Kasumi-1 (cell line): ENCODE data around the gene HMGB1.

ENCODE experiments used
- DNase-seq, 2 experiments: peaks; one replicate each; lab custom pipeline; 2025; lab: John Stamatoyannopoulos, UW

HMGB1 gene

GRCh38 chr13:30429721-30430694 is 35.7 kb downstream of the HMGB1 start:
- peak in 1 of 2 experiments; percentile 8 for DNase-seq

GRCh38 chr13:30429235-30429634 is 36.5 kb downstream of the HMGB1 start:
- no peak for DNase-seq

GRCh38 chr13:30423891-30424290 is 41.8 kb downstream of the HMGB1 start:
- no peak for DNase-seq

- peak in 1 of 2 experiments; percentile 27 for DNase-seq
Observed at GRCh38 chr13:30422054-30422839, 43.5 kb downstream of the HMGB1 start, which contains the start of gene UBE2L5. Gene UBE2L5 (plus strand): TSS chr13:30422493. CDS start chr13:30427991, 5,498 bp downstream.

GRCh38 chr13:30421093-30422053 is 44.4 kb downstream of the HMGB1 start:
- peak; percentile 14 to 34 for DNase-seq

GRCh38 chr13:30418717-30419459 is 46.8 kb downstream of the HMGB1 start:
- no peak for DNase-seq

- no peak for DNase-seq
Observed at GRCh38 chr13:30418075-30418716, 47.5 kb downstream of the HMGB1 start.

- DNase-seq, result no peak
Observed at GRCh38 chr13:30416471-30416870, 49.3 kb downstream of the HMGB1 start.

GRCh38 chr13:30415430-30416030 is 50.2 kb downstream of the HMGB1 start:
- no peak for DNase-seq

- no peak for DNase-seq
Observed at GRCh38 chr13:30413842-30414241, 51.9 kb downstream of the HMGB1 start.

- DNase-seq, result no peak
Observed at GRCh38 chr13:30412346-30412745, 53.4 kb downstream of the HMGB1 start.

- DNase-seq, result no peak
Observed at GRCh38 chr13:30410705-30411125, 55.0 kb downstream of the HMGB1 start.

- DNase-seq, result no peak
Observed at GRCh38 chr13:30409886-30410704, 55.6 kb downstream of the HMGB1 start.

- peak; percentile 57 to 58 for DNase-seq
Observed at GRCh38 chr13:30408319-30409101, 57.2 kb downstream of the HMGB1 start.

GRCh38 chr13:30406779-30407416 is 58.8 kb downstream of the HMGB1 start:
- no peak for DNase-seq
